Upper lobe of left lung (tissue), 6 donors: ENCODE results near the gene APMAP. TPM values are rescaled to one million over a fixed set of nuclear protein-coding genes. Genes with fewer than 3 reads are reported as not detected.

ENCODE experiments used
- ATAC-seq, 2 donors: fragments of 200-7000 bp; cut with Tn5 transposase; one replicate each; pipeline ENCODE4 v1.9.1; 2022; ENCODE audit warnings: mild to moderate bottlenecking in 2 of 2, moderate library complexity in 2 of 2; ENCODE audit not compliant: low FRiP score in 2 of 2
- DNase-seq, 2 donors: peaks; one replicate each; pipeline ENCODE4 v3.0.0-alpha.2; 2019 to 2020
- H3K27ac ChIP-seq, 4 donors: fragments of 200-600 bp; sonication (generic); one replicate each; pipeline ENCODE4 v1.5.1; 2016 to 2019
- H3K27me3 ChIP-seq, 4 donors: fragments of 200-600 bp; sonication (generic); one replicate each; pipeline ENCODE4 v1.5.1; 2017 to 2019
- H3K36me3 ChIP-seq, 4 donors: fragments of 200-600 bp; sonication (generic); one replicate each; pipeline ENCODE4 v1.5.1; 2016 to 2019
- H3K4me1 ChIP-seq, 4 donors: fragments of 200-600 bp; sonication (generic); one replicate each; pipeline ENCODE4 v1.5.1; 2018 to 2019
- H3K4me3 ChIP-seq, 4 donors: fragments of 200-600 bp; sonication (generic); one replicate each; pipeline ENCODE4 v1.5.1; 2017 to 2019; ENCODE audit warnings: mild to moderate bottlenecking in 2 of 4, moderate library complexity in 1 of 4
- H3K9me3 ChIP-seq, 4 donors: fragments of 200-600 bp; sonication (generic); one replicate each; pipeline ENCODE4 v1.5.1; 2018 to 2019
- CTCF ChIP-seq, 6 experiments: fragments of 450-650 bp in 4 of 6; fragments of 200-600 bp in 2 of 6; sonication (generic) in 2 of 6; IDR thresholded peaks; one replicate each; pipeline ENCODE4 v1.5.1; 2016 to 2019; ENCODE audit warnings: antibody characterized with exemption in 6 of 6
- EP300 ChIP-seq, 4 donors: sonication (generic); formaldehyde crosslinking; IDR thresholded peaks; one replicate each; pipeline ENCODE4 v1.5.1; 2017; ENCODE audit warnings: antibody characterized with exemption in 4 of 4, control low read depth in 2 of 4
- POLR2A ChIP-seq, 4 donors: fragments of 450-650 bp; IDR thresholded peaks; one replicate each; pipeline ENCODE4 v1.5.1; 2016 to 2017; ENCODE audit warnings: antibody characterized with exemption in 4 of 4, mild to moderate bottlenecking in 2 of 4
- POLR2AphosphoS5 ChIP-seq, 2 donors: sonication (generic); formaldehyde crosslinking; IDR thresholded peaks; one replicate each; pipeline ENCODE4 v1.5.1; 2017; ENCODE audit warnings: antibody characterized with exemption in 2 of 2
- WGBS, 2 donors: methylation state at CpG; one replicate each; pipeline ENCODE4 v1.1.5; 2017 to 2018; 5-methylcytosine and 5-hydroxymethylcytosine counted together
- total RNA-seq, 6 donors: library from RNA; depleted of rRNA in 4 of 6; stranded (reverse); fragments of >200 nt in 4 of 6; gene quantifications; one replicate each; pipeline versions ENCODE4 v1.1.0 to v1.2.1, GENCODE V29; 2016 to 2021
- donor health status: DM: no; HTN: no; CAD: no; lungs with moderate emphysema.
- donor health status: DM: no; HTN: yes; CAD: no; lungs with severe emphysema.

Gene APMAP
- total RNA-seq, 6 donors from 2014 or later: 31.4 to 80.1 (median 55.5) TPM

- TF ChIP-seq EP300 (IDR thresholded peaks at IDR 0.05) (no peak), POLR2A (IDR thresholded peaks at IDR 0.05) (no peak), POLR2AphosphoS5 (IDR thresholded peaks at IDR 0.05) (no peak)
- DNase-seq: peak in 1 of 2 donors; percentile 19
- no peak for ATAC-seq
- peaks cover 0 to 4% (median 0%) of the 10 kb centered on the region in 4 donors for H3K4me1 ChIP-seq
- no peak overlapping the region for H3K27ac ChIP-seq
- no peaks in the 10 kb centered on the region for H3K36me3 ChIP-seq
- H3K27me3 ChIP-seq: no peaks in the 10 kb centered on the region
- no peaks in the 10 kb centered on the region for H3K9me3 ChIP-seq
- WGBS, 2 donors: 85 to 92% methylated on average over 6 to 7 of the region's 7 CpGs
- no peak overlapping the region for H3K4me3 ChIP-seq
Measured at GRCh38 chr20:24936526-24937407, 55.8 kb downstream of the APMAP start.

- Histone ChIP-seq H3K27me3 (no peaks in the 10 kb centered on the region), H3K4me1 (peaks cover 0 to 8% (median 5%) of the 10 kb centered on the region in 4 donors), H3K9me3 (no peaks in the 10 kb centered on the region), H3K4me3 (no peak overlapping the region), H3K36me3 (no peaks in the 10 kb centered on the region), H3K27ac (no peak overlapping the region)
- TF ChIP-seq POLR2A (IDR thresholded peaks at IDR 0.05) (no peak), POLR2AphosphoS5 (IDR thresholded peaks at IDR 0.05) (no peak), EP300 (IDR thresholded peaks at IDR 0.05) (no peak), CTCF (IDR thresholded peaks at IDR 0.05) (no peak)
- DNase-seq (no peak), ATAC-seq (no peak)
- 71 to 89% methylated on average over 1 to 4 of the region's 4 CpGs for WGBS, 2 donors
Measured at GRCh38 chr20:24935766-24936525, 56.6 kb downstream of the APMAP start.

DNA sequence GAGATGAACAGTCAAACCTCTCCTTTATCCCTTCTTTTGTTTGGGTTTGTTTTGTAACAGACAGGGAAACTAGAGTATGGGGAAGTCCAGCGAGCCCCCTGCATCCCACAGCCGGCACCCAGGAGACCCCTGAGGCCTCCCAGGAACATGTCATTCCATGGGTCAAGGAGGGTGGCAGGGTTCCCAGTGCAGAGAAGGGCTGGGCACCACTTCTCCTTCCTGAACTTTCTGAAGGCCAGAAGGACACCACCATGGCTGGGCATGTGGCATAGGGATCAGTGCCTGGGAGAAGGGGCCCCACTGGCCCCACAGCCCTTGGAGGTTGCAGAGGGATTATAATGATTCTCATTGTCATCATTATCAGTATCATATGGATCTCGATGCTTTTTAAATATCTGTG lies 57.4 kb downstream of the APMAP start:
- Histone ChIP-seq H3K4me3 (no peak overlapping the region), H3K27me3 (no peaks in the 10 kb centered on the region), H3K4me1 (peaks cover 0 to 8% (median 5%) of the 10 kb centered on the region in 4 donors), H3K9me3 (no peaks in the 10 kb centered on the region), H3K36me3 (no peaks in the 10 kb centered on the region), H3K27ac (no peak overlapping the region)
- TF ChIP-seq POLR2A (IDR thresholded peaks at IDR 0.05) (no peak), EP300 (IDR thresholded peaks at IDR 0.05) (no peak), POLR2AphosphoS5 (IDR thresholded peaks at IDR 0.05) (no peak), CTCF (IDR thresholded peaks at IDR 0.05) (no peak)
- DNase-seq (no peak), ATAC-seq (peak in 1 of 2 donors; percentile 24)
- WGBS, 2 donors: 81 to 90% methylated on average over 3 of the region's 3 CpGs

- no peak for TF ChIP-seq POLR2AphosphoS5 (IDR thresholded peaks at IDR 0.05)
- TF ChIP-seq EP300 (IDR thresholded peaks at IDR 0.05): no peak
- no peak for TF ChIP-seq CTCF (IDR thresholded peaks at IDR 0.05)
- no peak for TF ChIP-seq POLR2A (IDR thresholded peaks at IDR 0.05)
Measured at GRCh38 chr20:24934716-24935115, 57.8 kb downstream of the APMAP start.

GRCh38 chr20:24934101-24934661 lies 58.4 kb downstream of the APMAP start:
- Histone ChIP-seq H3K4me3 (no peak overlapping the region), H3K27me3 (no peaks in the 10 kb centered on the region), H3K4me1 (peaks cover 0 to 15% (median 7%) of the 10 kb centered on the region in 4 donors), H3K27ac (no peak overlapping the region), H3K9me3 (no peaks in the 10 kb centered on the region), H3K36me3 (no peaks in the 10 kb centered on the region)
- DNase-seq: peak; percentile 9 to 37
- no peak for ATAC-seq
- whole genome bisulfite sequencing, 2 donors: 74 to 87% methylated on average over 3 to 7 of the region's 9 CpGs
- TF ChIP-seq POLR2A (IDR thresholded peaks at IDR 0.05): no peak
- no peak for TF ChIP-seq EP300 (IDR thresholded peaks at IDR 0.05)
- TF ChIP-seq POLR2AphosphoS5 (IDR thresholded peaks at IDR 0.05): no peak
- no peak for TF ChIP-seq CTCF (IDR thresholded peaks at IDR 0.05)

More at GRCh38 chr20:24934716-24935115, 57.8 kb downstream of the APMAP start:
- Histone ChIP-seq H3K27me3 (no peaks in the 10 kb centered on the region), H3K4me1 (peaks cover 0 to 10% (median 5%) of the 10 kb centered on the region in 4 donors), H3K36me3 (no peaks in the 10 kb centered on the region), H3K27ac (no peak overlapping the region), H3K9me3 (no peaks in the 10 kb centered on the region), H3K4me3 (no peak overlapping the region)
- DNase-seq (no peak), ATAC-seq (no peak)
- 79 to 86% methylated on average over 3 of the region's 3 CpGs for WGBS, 2 donors
